HFFc6 (cell line): ENCODE results near the gene DGKH. TPM values are rescaled to one million over a fixed set of nuclear protein-coding genes. Genes with fewer than 3 reads are reported as not detected.

Experiments
- DNase-seq: peaks from one replicate; pipeline ENCODE4 v3.0.0-alpha.2; 2018
- H3K27ac Mint-ChIP-seq: 2 replicates; pipeline ENCODE4 v1.8.0; 2020; ENCODE audit warnings: mild to moderate bottlenecking, mixed read lengths
- H3K27me3 Mint-ChIP-seq: 2 replicates; pipeline ENCODE4 v1.8.0; 2021; ENCODE audit warnings: mild to moderate bottlenecking, moderate library complexity, mixed read lengths; ENCODE audit not compliant: insufficient read depth
- H3K36me3 Mint-ChIP-seq: 2 replicates; pipeline ENCODE4 v1.8.0; 2021; ENCODE audit warnings: low read depth, mixed read lengths
- H3K4me1 Mint-ChIP-seq: 2 replicates; pipeline ENCODE4 v1.8.0; 2020; ENCODE audit warnings: low read depth, mixed read lengths
- H3K4me3 Mint-ChIP-seq: 2 replicates; pipeline ENCODE4 v1.8.0; 2020; ENCODE audit warnings: mild to moderate bottlenecking, moderate library complexity, mixed read lengths
- H3K9me3 Mint-ChIP-seq: 2 replicates; pipeline ENCODE4 v1.8.0; 2020; ENCODE audit warnings: mild to moderate bottlenecking, mixed read lengths
- total RNA-seq, 6 experiments: library from RNA; stranded (reverse); fragmentation: NEBNext Ultra II Directional; extraction: Animal tissue kit (Norgen Biotek cat#: 25700); gene quantifications; 2 replicates in 1 of 6; 3 replicates in 5 of 6; pipeline ENCODE4 v1.2.3, GENCODE V29; 2021
- TF ChIP-seq, protein P1 (sequence below): fragments of 200-600 bp; sonication (generic); IDR thresholded peaks from 2 replicates; pipeline ENCODE4 v1.5.0; 2021; ENCODE audit warnings: antibody characterized with exemption, mild to moderate bottlenecking

The DGKH gene
- total RNA-seq, 6 experiments from 2014 or later: 6.9 to 8.7 (median 7.8) TPM

DNA sequence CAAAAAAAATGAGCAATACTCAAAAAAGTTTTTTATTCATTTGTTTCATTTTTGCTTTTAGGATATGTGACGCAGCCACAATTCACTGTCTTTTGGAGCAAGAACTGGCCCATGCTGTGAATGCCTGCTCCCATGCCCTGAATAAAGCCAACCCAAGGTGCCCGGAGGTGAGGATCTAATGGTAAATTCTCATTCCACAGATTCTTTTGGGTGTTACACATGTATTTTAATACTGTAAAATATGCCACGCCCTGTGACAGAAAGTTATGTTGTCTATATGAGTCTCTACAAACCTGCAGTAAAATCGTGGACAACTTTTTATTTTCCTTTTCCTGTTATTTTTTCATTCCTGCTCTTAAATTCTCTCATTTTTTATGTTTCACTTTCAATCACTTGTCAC is 166.0 kb downstream of the DGKH start:
- H3K4me1 Mint-ChIP-seq: peaks cover 25% of the 10 kb centered on the region
- no peak for DNase-seq
- peaks cover 12% of the 10 kb centered on the region for H3K9me3 Mint-ChIP-seq
- H3K27me3 Mint-ChIP-seq: no peaks in the 10 kb centered on the region
- TF ChIP-seq, protein P1, sequence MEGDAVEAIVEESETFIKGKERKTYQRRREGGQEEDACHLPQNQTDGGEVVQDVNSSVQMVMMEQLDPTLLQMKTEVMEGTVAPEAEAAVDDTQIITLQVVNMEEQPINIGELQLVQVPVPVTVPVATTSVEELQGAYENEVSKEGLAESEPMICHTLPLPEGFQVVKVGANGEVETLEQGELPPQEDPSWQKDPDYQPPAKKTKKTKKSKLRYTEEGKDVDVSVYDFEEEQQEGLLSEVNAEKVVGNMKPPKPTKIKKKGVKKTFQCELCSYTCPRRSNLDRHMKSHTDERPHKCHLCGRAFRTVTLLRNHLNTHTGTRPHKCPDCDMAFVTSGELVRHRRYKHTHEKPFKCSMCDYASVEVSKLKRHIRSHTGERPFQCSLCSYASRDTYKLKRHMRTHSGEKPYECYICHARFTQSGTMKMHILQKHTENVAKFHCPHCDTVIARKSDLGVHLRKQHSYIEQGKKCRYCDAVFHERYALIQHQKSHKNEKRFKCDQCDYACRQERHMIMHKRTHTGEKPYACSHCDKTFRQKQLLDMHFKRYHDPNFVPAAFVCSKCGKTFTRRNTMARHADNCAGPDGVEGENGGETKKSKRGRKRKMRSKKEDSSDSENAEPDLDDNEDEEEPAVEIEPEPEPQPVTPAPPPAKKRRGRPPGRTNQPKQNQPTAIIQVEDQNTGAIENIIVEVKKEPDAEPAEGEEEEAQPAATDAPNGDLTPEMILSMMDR: no peak
- no peak overlapping the region for H3K4me3 Mint-ChIP-seq
- H3K36me3 Mint-ChIP-seq: peaks cover 47% of the 10 kb centered on the region
- H3K27ac Mint-ChIP-seq: no peak overlapping the region

DNA sequence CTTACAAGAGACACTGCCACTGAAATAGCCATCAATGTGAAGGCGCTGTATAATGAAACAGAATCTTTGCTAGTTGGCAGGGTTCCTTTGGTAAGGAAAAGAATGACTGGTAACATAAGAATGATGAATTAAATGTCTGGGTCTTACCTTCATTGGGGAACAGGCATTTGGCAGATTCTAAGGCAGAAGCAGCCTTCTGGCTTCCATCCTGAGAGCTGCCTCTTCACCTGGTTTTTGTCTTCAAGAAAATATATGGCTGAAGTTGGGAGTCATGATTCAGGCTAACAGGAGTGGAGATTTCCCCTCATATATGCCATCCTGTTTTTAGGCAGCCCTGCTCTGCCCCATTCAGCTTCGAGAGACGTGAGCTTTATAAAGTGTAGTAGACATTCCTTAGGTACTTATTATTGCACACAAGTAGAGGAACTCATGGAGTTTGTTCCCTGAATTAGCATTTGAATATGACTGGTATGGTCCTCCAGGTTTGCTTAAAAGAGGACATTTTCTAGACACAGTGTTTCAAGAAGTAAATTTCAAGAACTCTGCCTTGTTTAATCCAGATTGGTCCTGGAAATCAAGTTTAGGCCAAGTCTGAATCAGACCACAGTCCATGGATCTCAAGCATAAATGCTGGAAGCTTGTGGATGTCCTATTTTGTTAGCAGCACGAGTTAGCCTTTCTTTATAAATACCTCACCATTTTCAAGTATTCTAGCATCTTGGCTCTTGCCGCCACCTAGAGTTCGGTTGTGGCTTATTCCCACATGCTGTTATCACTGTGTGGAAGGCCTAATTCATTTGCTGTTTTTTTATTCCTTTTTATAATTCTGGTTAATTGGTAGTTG is 167.4 kb downstream of the DGKH start:
- peaks cover 39% of the 10 kb centered on the region for H3K36me3 Mint-ChIP-seq

DNA sequence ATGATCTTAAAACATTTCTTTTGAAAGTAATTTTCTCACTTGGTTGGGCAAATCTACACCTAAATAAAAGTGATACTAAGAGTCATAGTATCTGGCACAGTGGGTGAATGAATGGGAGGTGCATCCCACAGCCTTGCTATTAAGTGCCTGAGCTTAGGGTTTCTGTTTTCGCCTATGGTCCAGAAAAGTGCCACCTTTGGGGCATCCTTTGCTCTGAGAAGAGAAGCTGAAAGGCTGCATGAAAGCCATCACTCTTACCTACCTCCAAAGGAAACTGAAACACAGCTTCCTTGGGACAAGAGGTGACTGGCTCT is 167.9 kb downstream of the DGKH start:
- Mint-ChIP-seq H3K4me1 (peaks cover 25% of the 10 kb centered on the region), H3K36me3 (peaks cover 33% of the 10 kb centered on the region), H3K9me3 (peaks cover 5% of the 10 kb centered on the region), H3K4me3 (no peak overlapping the region), H3K27ac (no peak overlapping the region), H3K27me3 (no peaks in the 10 kb centered on the region)
- TF ChIP-seq, protein P1: peak; percentile 3; the same call in 1 of the 2 replicates
- DNase-seq: no peak

More for the DNA sequence above, 167.4 kb downstream of the DGKH start:
- Mint-ChIP-seq H3K27me3 (no peaks in the 10 kb centered on the region), H3K4me3 (no peak overlapping the region), H3K27ac (no peak overlapping the region), H3K9me3 (peaks cover 11% of the 10 kb centered on the region), H3K4me1 (peaks cover 25% of the 10 kb centered on the region)
- TF ChIP-seq, protein P1: peak; percentile 76
- peak; percentile 42 for DNase-seq

DNA sequence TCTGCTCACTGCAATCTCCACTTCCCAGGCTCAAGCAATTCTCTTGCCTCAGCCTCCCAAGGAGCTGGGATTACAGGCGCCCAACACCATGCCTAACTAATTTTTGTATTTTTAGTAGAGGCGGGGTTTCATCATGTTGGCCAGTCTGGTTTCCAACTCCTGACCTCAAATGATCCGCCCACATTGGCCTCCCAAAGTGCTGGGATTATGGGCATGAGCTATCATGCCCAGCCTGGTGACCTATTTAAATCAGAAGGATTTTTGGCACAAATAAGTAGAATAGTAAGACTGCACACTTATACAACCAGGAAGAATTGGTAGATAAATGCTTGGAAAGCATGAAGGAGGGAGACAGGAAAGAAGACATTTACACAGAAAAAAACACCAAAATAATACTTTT is 170.1 kb downstream of the DGKH start:
- TF ChIP-seq, protein P1: no peak
- Mint-ChIP-seq H3K27me3 (no peaks in the 10 kb centered on the region), H3K9me3 (no peaks in the 10 kb centered on the region), H3K27ac (no peak overlapping the region), H3K4me1 (peaks cover 17% of the 10 kb centered on the region), H3K36me3 (peaks cover 17% of the 10 kb centered on the region; the same call in 1 of the 2 replicates), H3K4me3 (no peak overlapping the region)
- DNase-seq: no peak

DNA sequence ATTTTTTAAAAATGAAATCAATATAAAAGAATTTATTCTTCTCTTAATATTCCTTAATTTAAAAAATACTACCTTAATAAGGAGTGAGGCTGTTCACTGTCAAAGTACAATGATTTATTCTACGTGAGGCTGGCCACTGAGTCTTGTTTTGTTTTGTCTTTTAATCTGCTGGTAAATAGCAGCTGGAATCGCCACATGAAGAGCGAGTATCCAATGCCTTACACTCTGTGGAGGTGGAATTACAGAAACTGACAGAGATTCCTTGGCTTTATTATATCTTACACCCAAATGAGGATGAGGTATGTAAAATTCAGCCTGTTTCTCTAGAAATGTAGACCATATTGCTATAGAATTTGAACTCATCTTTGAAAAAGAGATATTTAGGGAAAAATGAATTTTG is 170.6 kb downstream of the DGKH start:
- Mint-ChIP-seq H3K4me3 (no peak overlapping the region), H3K36me3 (peaks cover 14% of the 10 kb centered on the region; the same call in 1 of the 2 replicates), H3K4me1 (peaks cover 15% of the 10 kb centered on the region), H3K27me3 (no peaks in the 10 kb centered on the region), H3K27ac (no peak overlapping the region), H3K9me3 (no peaks in the 10 kb centered on the region)
- DNase-seq: no peak
- TF ChIP-seq, protein P1: no peak
